GM19035 (cell line): ENCODE results near the gene FXYD7.
"Not testable (repeated sequence)": the region's sequence is repeated elsewhere in the genome, so short reads cannot be mapped to it uniquely, and the experiment has no call there.

Experiments used
- ATAC-seq: cut with Tn5 transposase; IDR thresholded peaks from one replicate; pipeline ENCODE4 v1.9.1; 2021; ENCODE audit not compliant: unreplicated experiment

Gene FXYD7, protein sequence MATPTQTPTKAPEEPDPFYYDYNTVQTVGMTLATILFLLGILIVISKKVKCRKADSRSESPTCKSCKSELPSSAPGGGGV

DNA sequence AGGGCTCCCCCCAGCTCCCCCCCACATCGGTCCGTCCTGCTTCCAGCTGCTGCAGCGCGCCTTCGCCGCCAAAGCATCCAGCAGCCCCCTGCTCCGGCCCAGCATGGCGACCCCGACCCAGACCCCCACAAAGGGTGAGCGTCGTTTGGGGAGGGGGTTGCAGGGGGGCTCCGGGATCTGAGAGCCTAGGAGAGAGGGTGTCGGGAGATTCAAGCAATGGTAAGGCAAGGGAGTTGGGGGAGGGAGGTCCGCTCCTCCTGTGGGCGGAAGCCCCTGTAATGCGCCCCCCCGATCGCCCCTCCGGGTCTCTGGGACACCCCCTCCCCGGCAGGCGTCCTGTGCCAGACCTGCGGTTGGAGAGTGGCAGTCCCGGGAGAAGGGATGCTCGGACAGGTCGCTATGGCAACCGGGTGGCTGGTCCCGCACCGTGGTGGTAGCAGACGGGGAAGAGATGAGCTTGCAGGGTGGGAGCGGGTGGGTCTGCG is at the start of gene FXYD7:
Gene FXYD7 (plus strand): TSS at position 25 of the 485 bp plus-strand sequence. CDS start 79 bp downstream, at position 104.
- no peak for ATAC-seq

DNA sequence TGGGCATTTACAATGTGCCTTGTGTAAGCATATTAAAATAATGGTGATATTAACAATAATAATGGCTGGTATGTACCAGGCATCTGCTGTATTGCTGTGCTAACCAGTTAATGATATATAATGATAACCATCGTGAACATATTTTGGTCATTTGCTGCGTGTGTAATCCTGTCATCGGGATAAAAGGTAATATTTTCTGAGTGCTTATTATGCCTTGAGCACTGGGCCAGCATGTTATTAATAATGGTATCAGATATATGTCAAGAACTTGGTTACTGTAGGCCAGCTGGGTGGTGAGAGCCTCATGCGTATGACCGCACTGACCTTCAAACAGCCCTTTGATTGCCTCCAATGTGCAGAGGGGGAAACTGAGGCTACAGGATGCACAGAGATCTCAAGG is 49.6 kb upstream of the FXYD7 start:
- no peak for ATAC-seq

DNA sequence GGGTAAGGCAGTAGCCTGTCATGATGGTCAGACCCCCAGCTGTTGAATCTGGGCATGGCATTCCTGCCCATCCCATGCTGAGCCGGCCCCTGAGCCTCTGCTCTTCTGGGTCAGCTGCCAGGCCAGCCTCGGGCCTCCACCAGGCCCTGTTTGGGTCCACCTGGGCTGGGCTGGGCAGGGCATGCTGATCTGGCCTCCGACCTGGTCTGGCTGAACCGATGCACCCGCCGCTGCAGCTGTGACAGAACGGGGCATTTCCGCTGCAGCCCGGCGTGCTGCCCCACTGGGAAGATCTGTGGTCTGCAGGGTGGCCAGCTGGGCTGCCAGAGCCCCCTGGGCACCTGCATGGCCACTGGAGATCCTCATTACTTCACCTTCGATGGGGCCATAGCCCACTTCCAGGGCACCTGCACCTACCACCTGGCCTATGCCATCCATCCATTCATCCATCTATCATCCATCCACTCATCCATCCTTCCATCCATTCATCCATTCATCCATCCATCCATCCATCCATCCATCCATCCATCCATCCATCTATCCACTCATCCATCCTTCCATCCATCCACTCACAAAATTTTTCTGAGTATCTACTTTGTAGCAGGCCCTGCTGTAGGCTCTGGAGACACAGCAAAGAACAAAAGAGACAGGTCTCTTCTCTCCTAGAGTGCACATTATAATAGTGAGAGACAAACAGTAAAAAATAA is 49.0 kb upstream of the FXYD7 start:
- no peak for ATAC-seq

DNA sequence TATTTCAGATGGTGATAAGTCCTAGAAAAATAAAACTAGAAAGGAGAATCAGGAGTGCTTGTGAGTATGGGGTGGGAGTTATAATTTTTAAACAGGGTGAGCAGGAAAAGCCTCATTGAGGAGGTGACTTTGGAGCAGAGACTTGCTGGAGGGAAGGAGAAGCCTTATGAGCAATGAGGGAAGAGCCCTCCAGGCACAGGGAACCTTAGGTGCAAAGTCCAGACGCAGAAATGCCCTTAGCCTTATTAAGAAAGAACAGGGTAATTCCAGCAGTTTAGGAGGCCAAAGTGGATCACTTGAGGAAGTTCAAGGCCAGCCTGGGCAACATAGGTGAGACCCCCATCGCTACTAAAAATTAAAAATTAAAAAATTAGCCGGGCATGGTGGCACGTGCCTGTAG is 48.4 kb upstream of the FXYD7 start:
- ATAC-seq = no peak

DNA sequence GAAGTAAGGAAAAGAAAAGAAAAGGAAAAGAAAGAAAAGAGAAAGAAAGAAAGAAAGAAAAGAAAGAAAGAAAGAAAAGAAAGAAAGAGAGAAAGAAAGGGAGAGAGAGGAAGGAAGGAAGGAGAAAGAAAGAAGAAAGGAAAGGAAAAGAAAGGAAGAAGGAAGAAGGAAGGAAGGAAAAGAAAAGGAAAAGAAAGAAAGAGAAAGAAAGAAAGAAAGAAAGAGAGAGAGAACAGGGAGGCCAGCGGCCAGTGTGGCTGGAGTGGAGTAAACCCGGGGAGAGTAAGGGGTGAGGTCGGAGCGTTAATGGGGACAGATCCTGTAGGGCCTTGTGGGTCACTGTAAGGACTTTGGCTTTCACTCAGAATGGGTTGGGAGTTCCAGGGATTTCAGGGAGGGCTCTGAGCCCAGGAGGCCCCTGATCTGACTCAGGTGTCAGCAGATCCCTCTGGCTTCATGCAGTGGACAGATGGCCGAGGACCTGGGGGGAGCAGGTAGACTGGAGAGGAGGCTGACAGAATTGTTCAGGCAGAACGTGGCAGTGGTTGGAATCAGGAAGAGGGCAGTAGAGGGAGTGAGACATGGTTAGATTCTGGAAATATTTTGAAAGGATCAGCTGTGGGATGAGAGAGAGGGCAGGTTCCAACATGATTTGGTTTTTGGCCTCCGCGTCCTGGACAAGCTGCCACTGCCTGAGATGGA is 47.2 kb upstream of the FXYD7 start:
- ATAC-seq = no peak

DNA sequence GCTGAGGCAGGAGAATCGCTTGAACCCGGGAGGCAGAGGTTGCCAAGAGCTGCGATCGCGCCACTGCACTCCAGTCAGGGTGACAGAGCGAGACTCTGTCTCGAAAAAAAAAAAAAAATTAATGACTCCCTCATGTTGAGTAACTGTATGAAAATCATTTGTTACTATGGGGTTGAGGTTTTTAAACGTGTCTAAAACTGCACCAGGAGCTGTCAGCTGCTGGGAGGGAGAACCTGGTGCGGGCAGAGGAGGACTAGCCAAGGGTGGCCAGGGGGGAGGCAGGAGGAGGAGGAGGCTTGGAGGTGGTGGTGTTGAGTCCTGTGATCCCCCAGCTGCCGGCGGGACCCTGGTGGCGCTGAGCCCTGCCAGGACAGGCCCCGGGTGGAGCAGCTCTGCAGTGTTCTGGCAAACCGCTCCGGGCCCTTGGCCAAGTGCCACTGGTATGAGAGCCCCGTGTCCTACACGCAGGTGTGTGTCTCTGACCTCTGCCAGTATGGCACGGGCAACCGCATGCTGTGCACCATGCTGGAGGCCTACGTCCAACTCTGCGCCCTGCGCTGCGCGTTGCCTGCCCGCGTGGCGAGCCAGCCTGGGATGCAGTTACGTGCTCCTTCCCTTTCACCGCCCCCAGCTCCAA is 44.5 kb upstream of the FXYD7 start:
- no peak for ATAC-seq

DNA sequence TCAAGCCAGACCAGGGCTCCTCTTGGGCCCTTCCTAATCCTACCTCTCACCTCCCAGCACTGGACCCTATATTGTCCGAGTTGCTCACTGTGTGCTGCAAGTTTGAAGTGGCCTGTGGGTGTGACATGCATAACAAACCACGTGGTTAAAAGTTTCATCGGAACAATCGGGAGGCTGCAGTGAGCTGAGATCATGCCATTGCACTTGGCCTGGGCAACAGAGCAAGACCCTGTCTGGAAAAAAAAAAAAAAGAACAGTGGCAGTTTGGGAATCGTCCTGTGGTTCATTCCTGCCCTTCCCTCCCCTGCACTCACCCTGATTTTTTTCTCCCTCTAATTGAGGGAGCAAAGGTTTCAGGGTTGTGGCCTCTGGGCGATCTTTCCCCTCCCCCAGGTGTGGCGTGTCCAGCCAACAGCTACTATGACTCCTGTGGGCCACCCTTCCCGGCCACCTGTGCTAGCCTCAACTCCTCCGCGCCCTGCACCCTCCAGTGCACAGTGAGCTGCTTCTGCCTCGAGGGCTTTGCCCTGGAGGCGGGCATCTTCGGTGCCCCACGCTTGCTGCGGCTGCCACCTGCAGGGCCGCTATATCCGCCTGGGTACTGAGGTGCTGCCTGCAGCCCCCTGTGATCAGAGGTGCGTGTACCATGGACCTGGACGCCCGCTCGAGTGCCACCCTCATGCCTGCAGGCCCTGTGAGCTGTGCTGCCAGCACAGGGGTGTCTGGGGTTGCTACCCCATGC is 43.7 kb upstream of the FXYD7 start:
- ATAC-seq = no peak

DNA sequence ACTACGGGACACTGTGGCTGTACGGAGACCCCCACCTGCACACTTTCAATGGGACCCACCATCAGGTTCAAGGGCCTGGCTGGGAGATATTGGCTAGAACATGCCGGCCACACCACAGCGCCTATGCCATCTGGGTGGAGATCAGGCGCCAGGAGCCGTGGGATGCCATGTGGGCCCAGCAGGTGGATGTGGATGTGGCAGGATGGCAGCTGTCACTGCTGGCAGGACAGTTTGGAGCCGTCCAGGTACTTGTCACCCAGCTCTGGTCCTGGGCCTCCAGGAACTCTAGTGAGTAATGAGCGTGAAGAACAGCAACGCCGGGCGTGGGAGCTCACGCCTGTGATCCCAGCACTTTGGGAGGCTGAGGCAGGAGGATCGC is 43.2 kb upstream of the FXYD7 start:
- no peak for ATAC-seq

DNA sequence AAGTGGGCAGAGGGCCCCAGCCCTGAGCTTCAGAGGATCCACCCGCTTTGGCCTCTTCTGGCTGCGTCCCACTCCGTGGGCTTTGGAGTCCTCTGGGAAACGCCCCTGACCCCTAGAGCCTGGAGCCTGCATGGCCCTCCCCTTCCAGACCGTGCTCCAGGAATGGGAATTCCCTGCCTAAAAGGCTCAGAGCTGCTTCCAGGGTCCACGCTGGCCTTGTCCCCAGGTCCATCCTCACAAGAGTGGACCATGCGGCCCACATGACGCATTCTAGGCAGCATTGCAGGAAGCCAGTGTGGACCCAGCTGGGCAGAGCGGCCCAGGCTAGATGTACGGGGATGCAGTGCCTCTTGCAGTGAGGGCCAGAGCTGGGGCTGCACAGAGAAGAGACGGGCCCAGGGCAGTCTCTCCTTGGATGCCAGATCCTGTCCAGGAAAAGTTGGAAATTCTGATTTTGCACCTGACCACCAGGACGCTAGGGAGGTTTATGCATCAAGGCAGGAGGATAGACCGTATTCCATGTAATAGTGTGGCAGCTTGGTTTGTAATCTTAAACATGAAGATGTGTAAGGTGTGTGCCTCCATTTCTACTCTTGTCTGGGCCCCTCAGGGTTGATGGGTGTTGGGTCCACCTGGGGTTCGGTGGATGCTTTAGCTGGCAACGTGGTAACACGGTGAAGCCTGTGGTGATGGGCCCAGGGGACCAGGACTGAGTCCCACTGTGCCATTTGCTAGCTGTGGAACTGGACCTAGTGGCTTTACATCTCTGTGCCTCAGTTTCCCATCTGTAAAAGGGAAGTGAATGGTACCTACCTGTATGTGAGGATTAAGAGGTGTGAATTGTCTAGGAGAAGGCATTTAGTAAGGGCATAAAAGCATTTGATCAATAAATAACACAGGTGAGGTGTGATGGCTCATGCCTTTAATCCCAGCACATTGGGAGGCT is 42.2 kb upstream of the FXYD7 start:
- no peak for ATAC-seq

DNA sequence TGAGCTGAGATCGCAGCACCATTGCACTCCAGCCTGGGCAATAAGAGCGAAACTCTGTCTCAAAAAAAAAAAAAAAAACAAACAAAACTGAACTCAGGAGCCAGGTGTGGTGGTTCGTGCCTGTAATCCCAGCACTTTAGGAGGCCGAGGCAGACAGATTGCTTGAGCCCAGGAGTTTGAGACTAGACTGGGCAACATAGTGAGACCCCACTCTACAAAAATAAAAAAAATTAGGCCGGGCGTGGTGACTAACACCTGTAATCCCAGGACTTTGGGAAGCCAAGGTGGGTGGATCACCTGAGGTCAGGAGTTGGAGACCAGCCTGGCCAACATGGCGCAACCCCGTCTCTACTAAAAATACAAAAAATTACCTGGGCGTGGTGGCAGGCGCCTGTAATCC is 41.1 kb upstream of the FXYD7 start:
- not testable (repeated sequence) for ATAC-seq

DNA sequence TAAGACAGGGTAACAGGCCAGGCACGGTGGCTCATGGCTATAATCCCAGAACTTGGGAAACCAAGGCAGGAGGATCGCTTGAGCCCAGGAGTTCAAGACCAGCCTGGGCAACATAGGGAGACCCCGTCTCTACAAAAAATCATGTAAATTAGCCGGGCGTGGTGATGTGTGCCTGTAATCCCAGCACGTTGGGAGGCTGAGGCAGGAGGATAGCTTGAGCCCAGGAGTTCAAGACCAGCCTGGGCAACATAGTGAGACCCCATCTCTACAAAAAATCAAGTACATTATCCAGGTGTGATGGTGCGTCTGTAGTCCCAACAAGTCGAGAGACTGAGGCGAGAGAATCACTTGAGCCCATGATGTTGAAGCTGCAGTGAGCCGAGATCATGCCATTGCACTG is 39.4 kb upstream of the FXYD7 start:
- ATAC-seq = not testable (repeated sequence)

DNA sequence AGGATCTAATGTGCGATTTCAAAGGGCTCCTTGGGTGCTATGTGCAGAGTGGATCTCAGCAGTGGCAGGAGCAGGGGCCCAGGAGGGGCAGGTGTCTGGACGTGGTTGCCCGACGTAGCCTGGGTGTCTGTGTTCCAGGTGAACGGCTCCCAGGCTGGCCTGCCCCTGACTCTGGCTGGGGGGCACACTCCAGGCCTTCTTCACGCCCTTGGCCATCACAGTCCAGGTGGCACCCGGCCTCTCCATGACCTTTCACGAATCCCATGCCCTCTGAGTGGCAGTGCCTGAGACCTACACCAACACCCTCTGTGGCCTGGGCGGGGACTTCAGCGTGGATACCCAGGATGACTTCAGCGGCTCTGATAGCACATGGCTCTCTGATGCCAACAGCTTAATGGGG is 38.7 kb upstream of the FXYD7 start:
- no peak for ATAC-seq

DNA sequence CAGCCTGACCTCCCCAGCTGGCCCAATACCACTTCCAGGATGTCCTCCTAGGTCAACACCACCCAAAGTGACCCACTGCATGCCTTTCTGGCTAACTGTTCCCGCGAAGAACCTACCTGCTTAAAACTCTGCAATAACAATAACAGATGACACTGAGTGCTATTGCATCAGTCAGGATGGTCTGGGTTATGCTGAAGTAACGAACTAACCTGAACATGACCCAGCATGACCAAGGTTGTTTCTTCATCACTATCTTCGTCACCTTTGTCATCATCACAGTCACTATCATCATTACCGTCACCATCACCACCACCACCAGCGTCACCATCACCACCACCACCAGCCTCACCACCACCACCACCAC is 38.0 kb upstream of the FXYD7 start:
- ATAC-seq = no peak

DNA sequence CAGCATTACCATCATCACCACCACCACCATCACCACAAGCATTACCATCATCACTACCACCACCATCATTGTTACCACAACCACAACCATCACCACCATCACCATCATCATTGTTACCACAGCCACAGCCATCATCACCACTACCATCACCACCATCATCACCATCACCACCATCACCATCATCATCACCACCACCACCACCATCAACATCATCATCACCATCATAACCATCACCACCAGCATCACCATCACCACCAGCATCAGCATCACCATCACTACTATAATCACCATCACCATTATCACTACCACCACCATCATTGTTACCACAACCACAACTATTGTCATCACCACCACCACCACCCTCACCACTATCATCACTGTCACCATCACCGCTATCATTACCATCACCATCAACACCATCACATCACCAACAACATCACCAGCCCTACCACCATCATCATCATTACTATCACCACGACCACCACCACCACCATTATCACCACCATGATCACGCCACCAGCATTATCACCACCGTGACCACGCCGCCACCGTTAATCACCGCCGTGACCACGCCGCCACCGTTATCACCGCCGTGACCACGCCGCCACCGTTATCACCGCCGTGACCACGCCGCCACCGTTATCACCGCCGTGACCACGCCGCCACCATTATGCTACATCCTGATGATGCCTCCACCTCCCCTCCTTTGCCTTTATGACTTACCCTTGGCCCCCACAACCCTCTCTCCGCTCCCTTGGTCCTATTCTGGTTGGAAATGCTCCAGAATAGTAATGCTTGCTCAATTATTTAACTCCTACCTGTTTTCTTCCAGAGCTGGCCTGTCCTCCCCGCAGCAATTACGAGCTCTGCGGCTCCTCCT is 37.4 kb upstream of the FXYD7 start:
- ATAC-seq = no peak

DNA sequence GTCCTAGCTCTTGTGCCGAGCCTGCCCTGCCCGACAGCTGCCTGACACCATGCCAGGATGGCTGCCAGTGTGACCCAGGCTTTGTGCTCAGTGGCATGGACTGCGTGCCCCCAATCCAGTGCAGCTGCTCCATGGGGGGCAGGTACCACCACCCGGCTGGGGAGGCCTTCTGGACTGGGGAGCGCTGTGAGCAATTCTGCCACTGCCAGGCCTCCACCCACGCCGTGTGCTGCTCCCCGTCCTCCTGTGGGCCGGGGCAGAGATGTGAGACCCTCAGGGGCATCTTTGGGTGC is 36.8 kb upstream of the FXYD7 start:
- ATAC-seq = no peak

DNA sequence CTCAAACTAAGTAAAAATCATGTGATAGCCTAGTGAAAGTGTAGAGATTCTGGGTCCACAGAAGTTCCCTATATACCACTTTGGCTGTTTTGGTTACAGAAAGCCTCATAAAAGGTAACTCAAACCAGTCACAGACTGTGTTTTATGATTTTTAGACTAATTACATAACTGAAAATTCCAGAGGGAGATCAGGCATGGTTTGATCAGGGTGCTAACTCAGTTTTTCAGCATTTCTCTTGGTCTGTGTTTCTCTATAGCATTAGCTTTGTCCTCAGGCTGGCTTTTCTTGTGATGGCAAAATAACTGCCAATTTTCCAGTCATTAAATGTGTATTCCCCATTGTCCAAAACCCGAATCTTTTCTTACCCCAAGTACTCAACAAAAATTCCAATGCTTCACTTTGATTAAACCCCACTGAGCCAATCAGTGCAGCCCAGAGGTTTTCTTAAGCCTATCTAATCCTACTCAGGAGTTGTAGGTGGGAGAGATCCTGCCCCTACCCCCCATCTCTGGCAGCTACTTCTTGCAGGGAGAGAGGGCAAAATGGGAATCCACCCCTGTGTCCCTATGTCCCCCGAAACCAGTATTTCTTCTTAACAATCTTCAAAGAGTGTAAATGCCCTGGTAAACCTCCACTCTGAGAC is 36.0 kb upstream of the FXYD7 start:
- ATAC-seq = no peak

DNA sequence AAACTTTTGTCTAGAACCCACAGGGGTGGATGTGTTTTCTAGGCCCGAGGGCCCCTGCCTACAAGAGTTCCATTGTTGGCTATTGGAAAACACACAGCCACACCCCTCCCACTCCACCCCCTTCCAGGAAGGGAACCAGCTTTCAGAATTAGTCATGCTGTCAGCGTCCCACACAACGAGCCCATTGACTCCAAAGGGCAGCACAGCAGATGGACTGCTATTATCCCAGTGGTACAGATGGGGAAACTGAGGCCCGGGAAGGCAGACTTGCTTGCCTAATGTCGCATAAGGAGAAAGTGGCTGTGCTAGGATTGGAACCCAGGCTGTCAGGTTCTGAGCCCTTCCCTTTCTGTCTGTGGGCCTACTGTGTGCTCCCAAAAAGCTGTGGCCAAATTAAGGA is 35.5 kb upstream of the FXYD7 start:
- ATAC-seq = no peak

DNA sequence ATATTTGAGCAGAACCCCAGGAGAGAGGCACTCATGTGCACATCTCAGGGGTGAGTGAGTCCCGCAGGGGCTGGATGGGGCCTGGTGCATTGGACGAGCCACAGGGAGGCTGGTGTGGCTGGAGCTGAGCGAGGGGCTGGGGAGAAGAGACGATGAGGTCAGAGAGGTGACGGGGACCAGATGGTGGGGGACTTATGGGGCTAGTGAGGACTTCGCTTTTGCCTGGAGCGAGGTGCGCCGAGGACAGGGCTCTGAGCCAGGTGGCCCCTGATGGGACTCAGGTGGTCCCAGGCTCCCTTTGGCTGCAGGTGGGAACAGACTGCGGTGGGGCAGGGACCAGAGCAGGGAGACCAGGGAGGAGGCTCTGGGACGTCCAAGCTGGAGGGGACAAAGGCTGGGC is 34.3 kb upstream of the FXYD7 start:
- ATAC-seq = no peak
